Effector memory CD4-positive, alpha-beta T cell (primary cell): ENCODE results near the gene ZBTB16.

Experiments used
- DNase-seq, 3 donors: peaks; one replicate each; pipeline ENCODE4 v3.0.0-alpha.2; 2020
- H3K27ac ChIP-seq: 2 replicates; pipeline ENCODE4 v1.7.0; 2013; ENCODE audit warnings: mild to moderate bottlenecking, low read length, moderate library complexity; ENCODE audit not compliant: insufficient read depth, poor library complexity, severe bottlenecking
- H3K27me3 ChIP-seq: replicated peaks from 2 replicates; pipeline ENCODE4 v1.7.0; 2013; ENCODE audit warnings: mild to moderate bottlenecking, low read length; ENCODE audit not compliant: insufficient read depth, control insufficient read depth, poor library complexity, severe bottlenecking
- H3K36me3 ChIP-seq: 2 replicates; pipeline ENCODE4 v1.7.0; 2013; ENCODE audit warnings: mild to moderate bottlenecking, low read length, moderate library complexity; ENCODE audit not compliant: control insufficient read depth, insufficient read depth
- H3K4me1 ChIP-seq: 2 replicates; pipeline ENCODE4 v1.7.0; 2013; ENCODE audit warnings: low read length, mild to moderate bottlenecking; ENCODE audit not compliant: control insufficient read depth, insufficient read depth, poor library complexity, severe bottlenecking
- H3K4me3 ChIP-seq: 2 replicates; pipeline ENCODE4 v1.7.0; 2013; ENCODE audit warnings: low read length, low read depth, mild to moderate bottlenecking; ENCODE audit not compliant: insufficient read depth, poor library complexity, severe bottlenecking
- H3K9me3 ChIP-seq: 2 replicates; pipeline ENCODE4 v1.7.0; 2013; ENCODE audit warnings: mild to moderate bottlenecking, low read length, moderate library complexity; ENCODE audit not compliant: control insufficient read depth

The ZBTB16 gene

DNA sequence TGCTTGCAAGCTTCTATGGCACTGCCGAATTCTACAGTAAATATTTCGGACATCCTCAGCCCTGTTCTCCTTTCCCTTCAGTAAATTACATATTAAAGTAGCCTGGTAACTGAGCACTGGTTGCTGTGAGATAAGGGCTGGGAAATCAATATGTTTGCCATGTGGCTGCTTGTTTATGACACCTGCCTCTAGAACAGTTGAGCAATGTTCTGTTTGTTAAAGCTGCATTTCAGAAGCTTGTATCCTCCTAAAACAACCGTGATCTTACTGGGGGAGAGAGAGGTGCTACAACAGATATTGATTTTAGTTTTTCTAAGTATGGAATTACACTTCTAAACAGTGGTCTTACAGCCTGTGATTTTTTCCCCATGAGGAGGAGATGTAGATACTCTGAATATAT, 39.4 kb downstream of the ZBTB16 start:
- no peak overlapping the region for H3K27ac ChIP-seq
- peaks cover 11% of the 10 kb centered on the region for H3K4me1 ChIP-seq
- DNase-seq = no peak
- no peaks in the 10 kb centered on the region for H3K27me3 ChIP-seq
- H3K4me3 ChIP-seq = no peak overlapping the region
- H3K9me3 ChIP-seq = no peaks in the 10 kb centered on the region
- no peaks in the 10 kb centered on the region for H3K36me3 ChIP-seq

DNA sequence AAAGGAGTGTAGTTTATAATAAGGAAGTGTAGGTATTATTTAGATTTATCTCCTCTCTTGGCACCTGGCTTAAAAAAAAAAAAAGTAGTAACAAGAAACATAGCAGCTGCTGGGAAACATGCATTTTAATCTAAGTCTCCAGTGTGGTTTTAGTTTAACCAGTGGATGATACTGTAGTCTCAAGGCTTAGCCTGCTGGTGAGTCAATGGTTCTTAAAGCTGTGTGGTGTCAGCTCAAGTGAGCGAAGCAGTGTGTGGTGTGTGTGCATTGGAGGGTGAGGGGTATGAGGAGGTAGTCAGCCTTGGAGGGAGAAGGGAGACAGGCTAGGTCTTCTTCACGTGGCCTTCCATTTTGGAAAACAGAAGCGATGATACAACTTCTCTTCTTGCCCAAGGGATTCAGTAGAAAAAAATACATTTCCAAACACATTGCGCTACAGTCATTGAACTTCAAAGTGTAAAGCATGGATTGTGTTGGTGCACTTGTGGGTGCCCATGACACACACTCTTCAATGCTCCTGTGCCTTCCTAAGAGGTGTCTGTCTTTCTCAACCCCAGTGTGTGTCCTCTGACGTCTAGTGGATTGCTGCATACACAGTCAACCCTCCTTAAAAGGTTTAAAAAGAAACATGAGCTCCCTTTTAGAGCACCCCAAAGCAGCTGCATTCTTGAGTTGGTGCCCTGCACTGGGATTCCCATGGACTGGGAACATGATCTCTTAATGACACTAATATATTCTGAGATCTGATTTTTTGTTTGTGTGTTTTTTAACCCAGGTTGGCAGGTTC, 40.1 kb downstream of the ZBTB16 start:
- DNase-seq = no peak
- Histone ChIP-seq H3K4me1 (peaks cover 17% of the 10 kb centered on the region), H3K4me3 (no peak overlapping the region), H3K27me3 (no peaks in the 10 kb centered on the region), H3K9me3 (no peaks in the 10 kb centered on the region), H3K36me3 (no peaks in the 10 kb centered on the region), H3K27ac (no peak overlapping the region)

GRCh38 chr11:114102993-114103896, 43.7 kb downstream of the ZBTB16 start:
- DNase-seq = no peak
- Histone ChIP-seq H3K4me3 (no peak overlapping the region), H3K9me3 (no peaks in the 10 kb centered on the region), H3K27ac (peak overlapping the region; percentile 16), H3K36me3 (no peaks in the 10 kb centered on the region), H3K27me3 (no peaks in the 10 kb centered on the region), H3K4me1 (peaks cover 29% of the 10 kb centered on the region)

DNA sequence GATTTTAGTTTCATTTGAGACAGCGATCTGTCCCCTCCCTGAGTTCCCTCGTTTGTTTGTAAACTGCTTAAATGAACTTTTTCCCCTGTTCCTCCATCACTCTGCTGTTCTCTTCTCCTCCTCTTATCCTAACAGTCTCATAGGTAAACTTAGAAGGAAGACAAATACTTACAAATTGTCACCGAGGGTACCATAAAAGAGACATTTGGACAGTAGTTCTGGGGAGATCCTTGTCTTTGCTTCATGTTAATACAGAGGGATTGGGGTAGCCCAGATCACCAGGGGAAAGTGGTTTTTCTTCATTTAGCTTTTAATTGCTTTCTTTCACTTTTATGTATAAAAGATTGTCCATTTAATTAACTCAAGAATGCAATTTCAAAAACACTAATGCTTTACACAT, 46.1 kb downstream of the ZBTB16 start:
- Histone ChIP-seq H3K27ac (no peak overlapping the region), H3K27me3 (no peaks in the 10 kb centered on the region), H3K4me3 (no peak overlapping the region), H3K9me3 (no peaks in the 10 kb centered on the region), H3K4me1 (peaks cover 29% of the 10 kb centered on the region), H3K36me3 (no peaks in the 10 kb centered on the region)
- no peak for DNase-seq

DNA sequence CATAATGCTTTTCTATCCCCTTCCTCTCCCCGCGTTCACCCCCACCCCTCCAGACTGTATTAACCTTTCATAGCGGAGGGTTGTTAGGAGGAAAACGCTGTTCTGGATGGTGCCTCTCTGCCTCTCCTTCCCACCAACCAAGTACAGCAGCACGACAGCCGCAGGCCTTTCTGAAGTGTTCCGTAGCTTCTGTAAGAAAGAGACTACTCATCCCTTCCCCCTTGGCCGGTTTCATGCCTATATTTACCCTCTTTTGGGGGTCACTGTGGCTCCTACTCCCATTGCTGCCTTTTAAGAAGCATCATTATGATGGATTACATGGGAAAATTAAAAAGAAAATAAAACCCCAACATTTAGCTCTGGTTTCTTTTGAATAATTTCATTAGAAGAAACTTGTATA, 46.5 kb downstream of the ZBTB16 start:
- no peak for DNase-seq
- Histone ChIP-seq H3K9me3 (no peaks in the 10 kb centered on the region), H3K27ac (no peak overlapping the region), H3K27me3 (no peaks in the 10 kb centered on the region), H3K4me1 (peaks cover 29% of the 10 kb centered on the region), H3K4me3 (no peak overlapping the region), H3K36me3 (no peaks in the 10 kb centered on the region)

DNA sequence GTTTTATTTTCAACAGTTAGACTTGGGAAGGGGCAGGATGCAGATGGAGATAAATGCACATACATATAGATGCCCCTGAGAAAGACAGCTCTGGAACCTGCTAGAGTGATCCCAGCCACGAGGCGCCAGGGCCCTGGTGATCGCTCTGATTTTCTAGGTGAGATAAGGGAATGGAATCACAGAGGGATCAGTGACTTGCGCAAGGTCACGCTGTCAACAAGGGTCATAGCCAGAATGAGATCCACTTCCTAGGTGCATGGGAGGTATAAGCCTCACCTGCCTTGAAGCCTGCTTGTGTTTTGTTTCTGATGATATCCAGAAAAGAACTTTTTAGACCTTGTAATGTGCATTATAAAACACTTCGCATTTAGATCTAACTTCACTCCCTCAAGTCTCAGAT, 47.5 kb downstream of the ZBTB16 start:
- H3K36me3 ChIP-seq = no peaks in the 10 kb centered on the region
- peaks cover 29% of the 10 kb centered on the region for H3K4me1 ChIP-seq
- no peaks in the 10 kb centered on the region for H3K27me3 ChIP-seq
- no peaks in the 10 kb centered on the region for H3K9me3 ChIP-seq
- no peak overlapping the region for H3K4me3 ChIP-seq
- no peak for DNase-seq
- H3K27ac ChIP-seq = no peak overlapping the region

- Histone ChIP-seq H3K9me3 (no peaks in the 10 kb centered on the region), H3K27ac (no peak overlapping the region), H3K4me3 (no peak overlapping the region), H3K27me3 (no peaks in the 10 kb centered on the region), H3K36me3 (no peaks in the 10 kb centered on the region), H3K4me1 (peaks cover 21% of the 10 kb centered on the region)
- DNase-seq = no peak
These were observed 49.1 kb downstream of the ZBTB16 start for GRCh38 chr11:114108501-114109205.

- no peak overlapping the region for H3K27ac ChIP-seq
- H3K4me3 ChIP-seq = no peak overlapping the region
- no peak for DNase-seq
- H3K4me1 ChIP-seq = peaks cover 13% of the 10 kb centered on the region
- no peaks in the 10 kb centered on the region for H3K9me3 ChIP-seq
- H3K27me3 ChIP-seq = no peaks in the 10 kb centered on the region
- no peaks in the 10 kb centered on the region for H3K36me3 ChIP-seq
These were observed 49.9 kb downstream of the ZBTB16 start for GRCh38 chr11:114109206-114110090.

GRCh38 chr11:114110123-114110522, 50.6 kb downstream of the ZBTB16 start:
- Histone ChIP-seq H3K36me3 (no peaks in the 10 kb centered on the region), H3K27ac (no peak overlapping the region), H3K9me3 (no peaks in the 10 kb centered on the region), H3K4me1 (peaks cover 6% of the 10 kb centered on the region), H3K27me3 (no peaks in the 10 kb centered on the region), H3K4me3 (no peak overlapping the region)
- no peak for DNase-seq
